ENCODE data around the gene CNNM2. TPM values are rescaled to one million over a fixed set of nuclear protein-coding genes. Genes with fewer than 3 reads are reported as not detected.

Gene CNNM2
- total RNA-seq: 7.2 and 7.5 TPM in 2 replicates

DNA sequence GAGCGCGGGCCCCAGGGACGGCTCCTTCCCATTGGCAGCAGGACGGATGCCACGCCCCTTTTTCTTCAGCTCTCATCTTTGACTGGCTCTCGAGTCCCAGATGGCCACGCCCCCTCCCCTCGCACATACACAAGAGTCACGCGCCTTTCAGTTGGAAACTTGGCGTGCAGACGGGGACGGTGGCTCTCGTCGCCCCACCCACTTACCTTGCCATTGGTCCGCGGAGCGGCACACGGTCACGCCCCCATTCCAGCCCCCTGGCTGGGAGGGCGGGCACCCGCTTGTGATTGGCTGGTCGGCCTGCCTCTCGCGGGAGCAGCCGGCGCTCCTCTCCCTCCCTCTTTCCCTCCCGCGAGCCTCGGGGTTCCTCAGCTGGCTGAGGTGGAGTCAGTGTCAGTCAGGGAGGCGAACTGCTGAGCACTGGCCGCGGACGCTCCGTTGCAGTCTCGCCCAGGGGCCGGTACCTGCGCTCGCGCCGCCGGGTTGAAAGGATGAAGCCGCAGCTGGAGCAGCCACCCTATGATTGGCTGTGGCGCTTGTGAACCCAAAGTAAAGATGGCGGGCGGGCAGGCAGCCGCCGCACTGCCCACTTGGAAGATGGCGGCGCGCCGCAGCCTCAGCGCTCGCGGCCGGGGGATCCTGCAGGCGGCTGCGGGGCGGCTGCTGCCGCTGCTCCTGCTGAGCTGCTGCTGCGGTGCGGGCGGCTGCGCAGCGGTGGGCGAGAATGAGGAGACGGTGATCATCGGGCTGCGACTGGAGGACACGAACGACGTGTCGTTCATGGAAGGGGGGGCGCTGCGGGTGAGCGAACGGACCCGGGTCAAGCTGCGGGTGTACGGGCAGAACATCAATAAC, at the start of gene CNNM2:
Gene CNNM2, plus strand, starts transcription at position 333 of the 855 bp plus-strand sequence. Its CDS starts 187 bp downstream, at position 520.
- intact Hi-C loops (cut with micrococcal nuclease): loop anchor here (1.0 to 10.0 kb wide), 9 partner anchors 18 to 1083 kb away; partner anchors contain the start of genes BORCS7 and CYP17A1
- Mint-ChIP-seq H3K9me3 (no peaks in the 10 kb centered on the region), H3K27ac (peak within 1 kb of the TSS; percentile 88), H3K4me3 (ENCODE audit: low read depth) (peak within 1 kb of the TSS; percentile 92), H3K27me3 (ENCODE audit: low read depth) (peaks cover 3% of the 10 kb centered on the region), H3K36me3 (ENCODE audit: low read depth) (peaks cover 12% of the 10 kb centered on the region), H3K4me1 (ENCODE audit: low read depth) (peaks cover 47% of the 10 kb centered on the region)
- DNase-seq (ENCODE audit: low spot score): peak; percentile 100

DNA sequence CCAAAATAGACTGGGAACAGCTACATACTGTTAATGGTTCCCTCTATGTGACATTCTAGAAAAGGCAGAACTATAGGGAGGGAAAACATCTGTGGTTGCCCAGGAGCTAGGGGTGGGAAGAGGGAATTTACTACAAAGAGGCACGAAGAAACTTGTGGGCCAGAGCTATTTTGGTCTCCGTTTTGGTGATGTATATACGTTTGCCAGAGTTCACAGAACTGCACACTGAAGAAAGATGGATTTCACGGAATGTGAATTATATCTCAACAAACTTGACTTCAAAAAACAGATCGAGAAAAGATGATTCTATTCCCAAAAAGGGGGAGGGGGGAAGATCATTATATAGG, 49.2 kb upstream of the CNNM2 start:
- Mint-ChIP-seq H3K4me3 (ENCODE audit: low read depth) (peak overlapping the region; percentile 73), H3K9me3 (no peaks in the 10 kb centered on the region), H3K27ac (no peak overlapping the region), H3K27me3 (ENCODE audit: low read depth) (peaks cover 18% of the 10 kb centered on the region), H3K36me3 (ENCODE audit: low read depth) (no peaks in the 10 kb centered on the region), H3K4me1 (ENCODE audit: low read depth) (peaks cover 11% of the 10 kb centered on the region)
- DNase-seq (ENCODE audit: low spot score): no peak
- intact Hi-C loops (cut with micrococcal nuclease): no loop called here

DNA sequence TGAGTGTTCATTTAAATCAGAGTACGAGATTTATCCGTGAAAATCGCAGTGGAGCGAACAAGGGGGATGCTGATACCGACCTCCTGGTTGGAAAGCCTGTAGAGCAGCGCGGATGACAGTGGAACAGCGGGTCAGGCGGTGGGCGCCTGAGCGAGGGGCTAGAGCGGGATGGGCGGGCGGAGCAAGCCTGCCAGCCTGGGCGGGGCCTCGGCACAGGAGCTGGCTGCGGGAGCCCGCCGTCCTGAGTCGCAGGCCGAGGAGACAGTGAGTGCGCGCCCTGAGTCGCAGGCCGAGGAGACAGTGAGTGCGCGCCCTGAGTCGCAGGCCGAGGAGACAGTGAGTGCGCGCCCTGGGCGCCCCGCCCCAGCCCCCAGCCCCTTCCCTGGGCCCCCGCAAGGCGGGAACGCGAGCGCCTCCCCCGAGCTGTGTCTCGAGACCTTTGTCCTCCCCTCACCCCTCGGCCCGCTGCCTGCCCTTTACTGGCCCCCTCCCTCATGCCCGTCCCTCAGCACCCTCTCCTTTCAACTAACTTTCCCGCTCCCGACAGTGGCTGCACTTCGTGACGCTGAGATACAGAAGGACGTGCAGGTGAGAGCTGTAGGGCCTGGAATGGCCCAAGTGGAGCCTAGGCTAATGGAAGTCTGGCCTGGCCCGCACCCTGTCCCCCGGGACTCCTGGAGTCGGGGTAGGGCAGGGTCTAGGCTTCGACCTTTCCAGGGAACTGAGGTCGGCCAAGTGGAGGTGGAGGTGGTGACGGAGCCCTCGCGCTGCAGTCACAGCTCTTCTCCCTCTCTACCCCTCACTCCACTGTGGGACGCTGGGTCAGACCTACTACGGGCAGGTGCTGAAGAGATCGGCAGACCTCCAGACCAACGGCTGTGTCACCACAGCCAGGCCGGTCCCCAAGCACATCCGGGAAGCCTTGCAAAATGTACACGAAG, 48.6 kb upstream of the CNNM2 start, which contains the start of gene AS3MT:
Gene AS3MT, plus strand, starts transcription at position 213 of the 941 bp plus-strand sequence. Its CDS starts 123 bp downstream, at position 336.
- Mint-ChIP-seq H3K4me1 (ENCODE audit: low read depth) (peaks cover 11% of the 10 kb centered on the region), H3K27ac (no peak within 1 kb of the TSS), H3K4me3 (ENCODE audit: low read depth) (peak within 1 kb of the TSS; percentile 75), H3K9me3 (no peaks in the 10 kb centered on the region), H3K36me3 (ENCODE audit: low read depth) (no peaks in the 10 kb centered on the region), H3K27me3 (ENCODE audit: low read depth) (peaks cover 18% of the 10 kb centered on the region)
- intact Hi-C loops (cut with micrococcal nuclease): no loop called here
- peak; percentile 22 for DNase-seq (ENCODE audit: low spot score)

DNA sequence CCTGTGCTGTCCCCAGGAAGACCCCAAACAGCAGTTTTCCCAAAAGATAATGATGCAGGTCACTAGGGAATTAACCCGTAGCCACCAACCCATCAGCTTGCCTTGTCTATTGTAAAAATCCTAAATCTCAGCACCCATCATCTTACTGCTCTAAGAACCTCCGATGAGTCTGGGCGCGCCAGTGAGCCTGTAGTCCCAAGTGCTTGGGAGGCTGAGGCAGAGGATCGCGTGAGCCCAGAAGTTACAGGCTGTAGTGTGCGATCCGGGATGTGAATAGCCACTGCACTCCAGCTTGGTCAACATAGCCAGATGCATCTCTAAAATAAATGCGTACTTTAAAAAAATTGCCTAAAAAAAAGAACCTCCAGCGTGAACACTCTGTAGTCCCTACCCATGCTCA, 47.9 kb upstream of the CNNM2 start:
- Mint-ChIP-seq H3K27me3 (ENCODE audit: low read depth) (peaks cover 18% of the 10 kb centered on the region), H3K9me3 (no peaks in the 10 kb centered on the region), H3K4me3 (ENCODE audit: low read depth) (peak overlapping the region; percentile 75), H3K27ac (no peak overlapping the region), H3K36me3 (ENCODE audit: low read depth) (no peaks in the 10 kb centered on the region), H3K4me1 (ENCODE audit: low read depth) (peaks cover 11% of the 10 kb centered on the region)
- no peak for DNase-seq (ENCODE audit: low spot score)
- intact Hi-C loops (cut with micrococcal nuclease): no loop called here

DNA sequence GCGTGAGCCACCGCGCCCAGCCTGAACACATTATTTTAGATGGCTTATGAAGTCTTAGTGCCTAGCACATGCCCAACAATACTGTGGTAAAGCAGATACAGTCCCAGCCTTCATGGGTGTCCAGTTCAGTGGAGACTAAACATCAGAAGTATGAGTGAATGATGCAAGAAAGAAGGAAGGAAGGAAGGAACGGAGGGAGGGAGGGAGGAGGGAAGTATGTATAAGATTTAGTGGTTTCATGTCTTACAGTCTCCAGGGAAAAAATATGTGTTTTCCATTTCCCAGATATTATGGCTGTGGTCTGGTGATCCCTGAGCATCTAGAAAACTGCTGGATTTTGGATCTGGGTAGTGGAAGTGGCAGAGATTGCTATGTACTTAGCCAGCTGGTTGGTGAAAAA, 45.9 kb upstream of the CNNM2 start:
- no peaks in the 10 kb centered on the region for H3K9me3 Mint-ChIP-seq
- H3K27me3 Mint-ChIP-seq (ENCODE audit: low read depth): peaks cover 18% of the 10 kb centered on the region
- no peak for DNase-seq (ENCODE audit: low spot score)
- H3K4me1 Mint-ChIP-seq (ENCODE audit: low read depth): peaks cover 11% of the 10 kb centered on the region
- H3K27ac Mint-ChIP-seq: no peak overlapping the region
- intact Hi-C loops (cut with micrococcal nuclease): no loop called here
- H3K4me3 Mint-ChIP-seq (ENCODE audit: low read depth): no peak overlapping the region
- no peaks in the 10 kb centered on the region for H3K36me3 Mint-ChIP-seq (ENCODE audit: low read depth)

DNA sequence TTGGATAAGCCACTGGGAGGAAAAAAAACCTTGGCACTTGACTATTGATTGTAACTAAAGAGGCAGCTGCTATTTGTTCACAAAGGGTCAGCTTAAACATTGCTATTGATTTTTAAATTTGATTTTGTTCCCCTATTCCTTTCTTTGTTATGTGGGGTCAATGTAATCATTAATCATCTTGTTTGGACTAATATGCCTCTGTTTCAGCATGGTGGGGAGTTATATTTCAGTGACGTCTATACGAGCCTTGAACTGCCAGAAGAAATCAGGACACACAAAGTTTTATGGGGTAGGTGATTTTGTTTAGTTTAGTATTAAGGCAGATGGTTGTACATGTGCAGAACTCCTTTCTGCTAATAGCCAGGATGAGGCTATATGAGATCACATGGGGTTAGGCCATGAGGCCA, 41.3 kb upstream of the CNNM2 start:
- Mint-ChIP-seq H3K27me3 (ENCODE audit: low read depth) (no peaks in the 10 kb centered on the region), H3K4me3 (ENCODE audit: low read depth) (no peak overlapping the region), H3K27ac (no peak overlapping the region), H3K36me3 (ENCODE audit: low read depth) (no peaks in the 10 kb centered on the region), H3K9me3 (no peaks in the 10 kb centered on the region), H3K4me1 (ENCODE audit: low read depth) (no peaks in the 10 kb centered on the region)
- intact Hi-C loops (cut with micrococcal nuclease): no loop called here
- DNase-seq (ENCODE audit: low spot score): no peak

DNA sequence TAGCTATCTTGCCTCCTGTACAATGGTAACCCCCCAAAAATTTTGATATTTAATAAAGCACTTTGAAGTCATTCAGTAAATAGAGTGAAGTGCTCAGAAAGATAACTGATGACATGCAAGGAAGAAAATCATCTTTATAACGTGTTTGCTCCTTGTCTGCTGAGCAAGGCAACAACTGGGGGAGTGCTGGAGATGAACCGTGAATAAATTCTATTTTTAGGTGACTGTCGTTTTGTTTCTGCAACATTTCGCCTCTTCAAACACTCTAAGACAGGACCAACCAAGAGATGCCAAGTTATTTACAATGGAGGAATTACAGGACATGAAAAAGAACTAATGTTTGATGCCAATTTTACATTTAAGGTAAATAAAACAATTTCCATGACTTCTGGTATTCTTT, 39.5 kb upstream of the CNNM2 start:
- H3K36me3 Mint-ChIP-seq (ENCODE audit: low read depth): no peaks in the 10 kb centered on the region

DNA sequence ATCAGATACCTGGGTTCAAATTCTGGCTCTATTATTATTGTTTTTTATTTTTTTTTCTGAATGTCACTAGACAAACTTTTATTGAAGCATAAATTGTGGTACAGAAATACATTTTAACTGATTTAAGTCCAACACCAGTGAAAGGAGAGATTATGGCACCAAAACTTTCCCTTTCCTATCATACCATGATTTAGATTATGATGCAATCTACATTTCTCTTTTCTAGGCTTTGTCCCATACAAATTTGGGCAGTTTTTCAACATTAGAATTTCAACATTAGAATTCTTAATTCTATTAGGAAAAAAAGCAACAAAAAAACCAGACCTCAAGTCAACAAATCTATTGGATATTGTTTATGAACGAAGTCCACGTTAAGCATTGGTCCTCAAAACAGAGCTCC, 37.8 kb upstream of the CNNM2 start:
- no peaks in the 10 kb centered on the region for H3K27me3 Mint-ChIP-seq (ENCODE audit: low read depth)
- DNase-seq (ENCODE audit: low spot score): no peak
- intact Hi-C loops (cut with micrococcal nuclease): no loop called here
- no peaks in the 10 kb centered on the region for H3K9me3 Mint-ChIP-seq
- H3K36me3 Mint-ChIP-seq (ENCODE audit: low read depth): no peaks in the 10 kb centered on the region
- H3K4me1 Mint-ChIP-seq (ENCODE audit: low read depth): no peaks in the 10 kb centered on the region
- no peak overlapping the region for H3K27ac Mint-ChIP-seq
- H3K4me3 Mint-ChIP-seq (ENCODE audit: low read depth): no peak overlapping the region

More for the DNA sequence above, 39.5 kb upstream of the CNNM2 start:
- no peaks in the 10 kb centered on the region for H3K9me3 Mint-ChIP-seq
- intact Hi-C loops (cut with micrococcal nuclease): no loop called here
- DNase-seq (ENCODE audit: low spot score): no peak
- no peaks in the 10 kb centered on the region for H3K4me1 Mint-ChIP-seq (ENCODE audit: low read depth)
- H3K27ac Mint-ChIP-seq: no peak overlapping the region
- H3K4me3 Mint-ChIP-seq (ENCODE audit: low read depth): no peak overlapping the region
- H3K27me3 Mint-ChIP-seq (ENCODE audit: low read depth): no peaks in the 10 kb centered on the region

DNA sequence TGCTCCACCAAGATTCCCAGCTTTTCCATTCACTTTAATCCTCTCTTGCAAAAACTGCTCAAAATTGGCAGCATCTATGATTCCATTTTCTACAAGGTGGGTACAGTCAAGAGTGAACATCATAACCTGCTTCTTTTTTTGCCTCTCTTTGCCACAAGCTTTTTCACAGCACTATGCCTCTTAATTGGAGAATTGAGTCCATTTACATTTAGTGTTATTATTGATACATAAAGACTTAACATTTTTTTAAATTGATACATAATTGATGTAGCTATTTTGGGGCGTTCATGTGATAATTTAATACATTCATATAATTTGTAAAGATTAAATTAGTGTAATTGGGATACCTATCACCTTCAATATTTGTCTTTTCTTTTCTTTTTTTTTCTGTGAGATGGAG, 30.0 kb upstream of the CNNM2 start:
- Mint-ChIP-seq H3K36me3 (ENCODE audit: low read depth) (no peaks in the 10 kb centered on the region), H3K4me3 (ENCODE audit: low read depth) (no peak overlapping the region), H3K4me1 (ENCODE audit: low read depth) (no peaks in the 10 kb centered on the region), H3K27me3 (ENCODE audit: low read depth) (no peaks in the 10 kb centered on the region), H3K9me3 (no peaks in the 10 kb centered on the region), H3K27ac (no peak overlapping the region)
- intact Hi-C loops (cut with micrococcal nuclease): no loop called here
- no peak for DNase-seq (ENCODE audit: low spot score)

DNA sequence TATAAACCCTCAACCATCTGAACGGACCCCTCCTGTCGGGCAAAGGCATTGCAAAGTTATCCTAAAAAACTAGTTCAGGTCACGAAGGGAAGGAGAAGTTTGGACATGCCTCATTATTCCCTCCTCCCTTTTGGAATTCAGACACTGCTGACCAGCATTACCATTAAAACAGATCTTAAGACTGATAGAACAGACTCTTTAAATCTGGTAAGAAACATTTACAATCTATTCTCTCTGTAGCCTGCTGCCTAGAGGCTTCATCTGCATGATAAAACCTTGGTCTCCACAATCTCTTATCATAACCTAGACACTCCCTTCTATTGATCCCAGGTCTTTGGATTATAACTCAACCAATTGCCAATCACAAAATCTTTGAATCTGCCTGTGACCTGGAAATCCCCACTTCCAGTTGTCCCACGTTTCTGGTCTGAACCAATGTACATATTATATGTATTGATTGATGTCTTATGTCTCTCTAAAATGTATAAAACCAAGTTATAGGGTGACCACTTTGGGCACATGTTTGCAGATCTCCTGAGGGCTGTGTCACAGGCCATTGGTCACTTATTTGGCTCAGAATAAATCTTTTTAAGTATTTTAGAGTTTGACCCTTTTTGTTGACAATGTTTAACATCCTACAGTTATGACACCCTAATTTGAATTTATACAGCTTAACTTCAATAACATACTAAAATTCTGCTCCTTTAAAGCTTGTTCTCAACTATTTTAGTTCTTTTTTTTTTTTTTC, 23.5 kb upstream of the CNNM2 start:
- H3K36me3 Mint-ChIP-seq (ENCODE audit: low read depth): no peaks in the 10 kb centered on the region
- H3K4me1 Mint-ChIP-seq (ENCODE audit: low read depth): no peaks in the 10 kb centered on the region
- no peaks in the 10 kb centered on the region for H3K27me3 Mint-ChIP-seq (ENCODE audit: low read depth)
- intact Hi-C loops (cut with micrococcal nuclease): no loop called here
- no peak overlapping the region for H3K27ac Mint-ChIP-seq
- DNase-seq (ENCODE audit: low spot score): no peak
- no peaks in the 10 kb centered on the region for H3K9me3 Mint-ChIP-seq
- no peak overlapping the region for H3K4me3 Mint-ChIP-seq (ENCODE audit: low read depth)

DNA sequence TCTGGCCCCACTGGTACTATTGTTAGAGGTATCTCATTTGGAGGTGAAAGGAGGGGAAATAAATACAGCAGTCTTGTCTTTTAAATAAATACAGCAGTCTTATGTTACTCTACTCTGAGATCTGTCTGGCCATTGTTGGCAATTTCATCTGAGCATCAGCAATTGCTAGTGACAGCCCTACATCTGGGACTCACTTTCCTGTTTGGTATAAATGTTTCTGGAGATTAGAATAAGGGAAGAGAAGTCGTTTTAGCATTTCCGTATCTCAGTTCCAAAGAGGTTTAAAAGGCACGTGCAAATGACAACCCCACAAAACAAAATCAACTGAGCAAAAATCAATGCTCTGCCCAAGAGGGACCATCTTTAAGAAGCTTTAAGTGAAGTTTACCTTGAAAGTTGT, 18.1 kb upstream of the CNNM2 start:
- Mint-ChIP-seq H3K36me3 (ENCODE audit: low read depth) (no peaks in the 10 kb centered on the region), H3K27me3 (ENCODE audit: low read depth) (no peaks in the 10 kb centered on the region), H3K9me3 (no peaks in the 10 kb centered on the region), H3K4me1 (ENCODE audit: low read depth) (no peaks in the 10 kb centered on the region), H3K27ac (no peak overlapping the region), H3K4me3 (ENCODE audit: low read depth) (no peak overlapping the region)
- no peak for DNase-seq (ENCODE audit: low spot score)
- intact Hi-C loops (cut with micrococcal nuclease): loop anchor here (2.0 kb wide), 1 partner anchor 171 kb away; no protein-coding TSS in a partner anchor

DNA sequence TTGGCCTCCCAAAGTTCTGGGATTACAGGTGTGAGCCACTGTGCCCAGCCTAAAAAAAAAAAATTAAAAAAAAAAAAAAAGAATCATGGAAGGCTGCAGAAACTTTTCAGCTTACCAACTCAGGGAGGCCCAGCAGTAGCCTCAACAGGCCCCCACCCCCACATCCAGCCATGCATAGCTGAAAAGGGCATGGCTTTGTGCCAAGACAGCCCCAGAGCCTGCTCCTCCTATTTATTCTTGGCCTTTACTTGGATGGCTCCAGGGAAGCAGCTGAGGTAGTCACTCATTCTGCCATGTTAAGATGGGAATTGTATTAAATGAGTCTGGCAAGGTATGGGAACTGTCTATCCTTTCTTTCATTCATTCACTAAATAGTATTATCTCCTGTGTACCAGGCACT, 13.7 kb upstream of the CNNM2 start:
- Mint-ChIP-seq H3K4me1 (ENCODE audit: low read depth) (no peaks in the 10 kb centered on the region), H3K36me3 (ENCODE audit: low read depth) (no peaks in the 10 kb centered on the region), H3K27me3 (ENCODE audit: low read depth) (peaks cover 2% of the 10 kb centered on the region), H3K4me3 (ENCODE audit: low read depth) (no peak overlapping the region), H3K9me3 (no peaks in the 10 kb centered on the region), H3K27ac (no peak overlapping the region)
- intact Hi-C loops (cut with micrococcal nuclease): no loop called here
- DNase-seq (ENCODE audit: low spot score): no peak
